ENCODE data around the gene ZNF432.

Gene ZNF432

GRCh38 chr19:52007806-52008557 lies 40.7 kb downstream of the ZNF432 start, which contains the start of gene ZNF615:
TSS of gene ZNF615 (minus strand) at chr19:52008211. CDS start at chr19:52003711, 4,500 bp downstream.
- peak; percentile 55 for DNase-seq

DNA sequence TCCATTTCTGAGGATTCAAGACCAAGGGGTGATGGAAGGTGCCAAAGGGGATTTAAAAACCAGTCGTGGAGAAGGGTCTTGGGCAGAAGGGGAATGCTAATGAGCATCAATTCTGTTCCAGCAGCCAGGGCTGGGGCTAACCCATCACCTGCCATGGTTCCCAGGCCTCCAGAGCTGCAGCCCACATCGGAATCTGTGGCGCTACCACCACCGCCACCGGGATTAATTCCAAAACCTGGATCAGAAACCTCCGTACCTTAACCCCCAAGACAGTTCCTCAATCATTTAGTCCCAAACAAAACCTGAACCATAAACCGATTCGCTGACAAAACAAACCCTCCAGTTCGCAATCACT lies 41.2 kb downstream of the ZNF432 start:
- DNase-seq, result no peak

DNA sequence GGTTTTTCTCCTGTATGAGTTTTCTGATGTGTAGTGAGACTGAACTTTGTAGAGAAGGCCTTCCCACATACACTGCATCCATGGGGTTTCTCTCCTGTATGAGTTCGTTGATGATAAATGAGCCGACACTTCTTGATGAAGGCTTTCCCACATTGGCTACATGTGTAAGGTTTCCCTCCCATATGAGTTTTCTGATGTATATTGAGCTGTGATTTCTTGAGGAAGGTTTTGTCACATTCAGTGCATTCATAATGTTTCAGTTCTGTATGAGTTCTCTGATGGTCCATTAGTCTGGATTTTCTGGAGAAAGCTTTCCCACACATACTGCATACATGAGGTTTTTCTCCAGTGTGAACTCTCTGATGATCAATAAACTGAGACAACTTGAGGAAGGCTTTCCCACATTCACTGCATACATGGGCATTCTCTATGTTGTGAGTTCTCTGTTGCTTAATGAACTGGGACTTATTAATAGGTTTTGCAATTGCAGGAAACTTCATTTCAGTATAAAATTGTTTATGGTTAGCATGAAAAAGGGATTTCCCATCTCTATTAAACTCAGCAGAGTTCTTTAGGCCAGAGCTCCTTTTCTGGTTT lies 54.5 kb downstream of the ZNF432 start:
- DNase-seq, result no peak

GRCh38 chr19:51993422-51993821 lies 55.2 kb downstream of the ZNF432 start:
- DNase-seq, result no peak

GRCh38 chr19:51986309-51987291 lies 62.0 kb downstream of the ZNF432 start, which contains the start of gene ZNF350:
TSS of gene ZNF350 (minus strand) at chr19:51986840. CDS start at chr19:51974360, 12,480 bp downstream.
- peak; percentile 62 for DNase-seq

DNA sequence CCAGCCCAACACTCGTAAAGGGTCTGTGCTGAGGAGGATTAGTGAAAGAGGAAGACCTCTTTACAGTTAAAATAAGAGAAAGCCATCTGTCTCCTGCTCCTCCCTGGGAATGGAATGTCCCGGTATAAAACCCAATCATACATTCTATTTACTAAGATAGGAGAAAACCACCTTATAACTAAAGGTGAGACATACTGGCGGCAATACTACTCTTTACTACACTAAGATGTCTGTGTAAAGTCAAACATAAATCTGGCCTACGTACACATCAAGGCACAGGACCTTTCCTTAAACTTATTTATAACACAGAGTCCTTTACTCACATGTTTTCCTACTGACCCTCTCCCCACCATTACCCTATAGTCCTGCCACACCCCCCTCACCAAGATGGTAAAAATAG lies 65.3 kb downstream of the ZNF432 start:
- no peak for DNase-seq

Data from NCI-H1694 (cell line).